Measurements from ENCODE around the gene CADM2.

GRCh38 chr3:85482213-85482490, 523.4 kb downstream of the CADM2 start:
- TF ChIP-seq CTCF (conservative IDR thresholded peaks at IDR 0.05; ENCODE audit: low read depth in 2 of 2) (no peak), EZH2 (IDR thresholded peaks at IDR 0.05; ENCODE audit: low read depth, unreplicated experiment) (no peak), ZNF331 (CRISPR knock-in tag; IDR thresholded peaks at IDR 0.05; ENCODE audit: low read depth) (no peak), CREB1 (CRISPR knock-in tag; IDR thresholded peaks at IDR 0.05; ENCODE audit: low read depth) (no peak)
